GM10266 (cell line): ENCODE data around the gene CCNO.

ENCODE experiments used
- DNase-seq: peaks from one replicate; pipeline ENCODE4 v3.0.0; 2012; ENCODE audit errors: extremely low spot score
- TF ChIP-seq, protein P1 (sequence below): IDR thresholded peaks from 2 replicates; pipeline ENCODE4 v1.5.1; 2012; ENCODE audit warnings: mild to moderate bottlenecking, low read depth; ENCODE audit not compliant: control insufficient read depth, insufficient read depth; ENCODE audit errors: missing control alignments

CCNO gene

DNA sequence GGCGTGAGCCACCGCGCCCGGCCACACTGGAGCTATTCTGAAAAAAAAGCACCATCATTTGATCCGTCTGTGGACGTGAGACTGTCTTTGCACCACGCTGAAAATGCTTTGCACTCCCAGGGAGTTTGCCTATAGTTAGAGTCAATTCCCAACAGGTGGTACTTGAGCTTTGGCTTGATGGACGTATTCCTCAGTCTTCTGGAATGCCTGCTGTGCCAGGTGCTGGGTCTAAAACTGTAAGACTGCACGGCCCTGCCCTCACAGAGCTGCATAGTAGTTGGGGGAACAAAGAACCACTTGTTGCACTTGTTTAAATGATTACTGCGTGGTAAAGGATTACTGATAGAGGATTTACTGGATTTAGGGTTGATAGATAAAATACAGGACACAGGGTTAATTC lies 3.4 kb upstream of the CCNO start:
- TF ChIP-seq, protein P1, sequence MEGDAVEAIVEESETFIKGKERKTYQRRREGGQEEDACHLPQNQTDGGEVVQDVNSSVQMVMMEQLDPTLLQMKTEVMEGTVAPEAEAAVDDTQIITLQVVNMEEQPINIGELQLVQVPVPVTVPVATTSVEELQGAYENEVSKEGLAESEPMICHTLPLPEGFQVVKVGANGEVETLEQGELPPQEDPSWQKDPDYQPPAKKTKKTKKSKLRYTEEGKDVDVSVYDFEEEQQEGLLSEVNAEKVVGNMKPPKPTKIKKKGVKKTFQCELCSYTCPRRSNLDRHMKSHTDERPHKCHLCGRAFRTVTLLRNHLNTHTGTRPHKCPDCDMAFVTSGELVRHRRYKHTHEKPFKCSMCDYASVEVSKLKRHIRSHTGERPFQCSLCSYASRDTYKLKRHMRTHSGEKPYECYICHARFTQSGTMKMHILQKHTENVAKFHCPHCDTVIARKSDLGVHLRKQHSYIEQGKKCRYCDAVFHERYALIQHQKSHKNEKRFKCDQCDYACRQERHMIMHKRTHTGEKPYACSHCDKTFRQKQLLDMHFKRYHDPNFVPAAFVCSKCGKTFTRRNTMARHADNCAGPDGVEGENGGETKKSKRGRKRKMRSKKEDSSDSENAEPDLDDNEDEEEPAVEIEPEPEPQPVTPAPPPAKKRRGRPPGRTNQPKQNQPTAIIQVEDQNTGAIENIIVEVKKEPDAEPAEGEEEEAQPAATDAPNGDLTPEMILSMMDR: no peak
- DNase-seq: no peak

DNA sequence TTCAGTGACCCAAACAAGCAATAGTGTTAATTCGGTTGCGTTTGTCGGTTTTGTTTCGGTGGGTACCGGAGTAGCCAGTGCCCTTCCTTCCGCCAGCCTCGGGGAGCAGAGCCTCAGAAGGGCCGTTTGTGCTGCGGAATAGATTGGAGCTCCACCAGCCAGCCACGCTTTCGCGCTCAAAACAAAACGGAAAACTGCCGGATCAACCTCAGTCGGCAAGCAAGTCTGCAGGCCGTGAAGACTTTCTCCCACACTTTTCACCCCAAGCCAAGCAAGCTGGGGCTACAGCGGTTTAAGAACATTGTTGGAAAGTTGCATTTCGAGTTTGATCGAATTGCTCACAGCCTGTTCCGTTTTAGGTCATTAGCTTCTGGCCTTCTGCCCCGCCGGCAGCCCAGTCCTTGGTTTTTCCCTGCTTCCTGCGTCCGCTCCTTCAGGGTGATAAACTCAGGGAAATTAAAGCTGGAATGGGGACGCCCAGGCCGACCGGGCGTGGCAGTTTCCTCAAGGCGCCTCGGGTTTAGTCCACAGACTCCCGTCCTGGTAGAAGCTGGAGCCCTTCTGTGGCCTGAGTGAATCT lies 803 bp upstream of the CCNO start:
- DNase-seq: peak; percentile 20
- TF ChIP-seq, protein P1: no peak

DNA sequence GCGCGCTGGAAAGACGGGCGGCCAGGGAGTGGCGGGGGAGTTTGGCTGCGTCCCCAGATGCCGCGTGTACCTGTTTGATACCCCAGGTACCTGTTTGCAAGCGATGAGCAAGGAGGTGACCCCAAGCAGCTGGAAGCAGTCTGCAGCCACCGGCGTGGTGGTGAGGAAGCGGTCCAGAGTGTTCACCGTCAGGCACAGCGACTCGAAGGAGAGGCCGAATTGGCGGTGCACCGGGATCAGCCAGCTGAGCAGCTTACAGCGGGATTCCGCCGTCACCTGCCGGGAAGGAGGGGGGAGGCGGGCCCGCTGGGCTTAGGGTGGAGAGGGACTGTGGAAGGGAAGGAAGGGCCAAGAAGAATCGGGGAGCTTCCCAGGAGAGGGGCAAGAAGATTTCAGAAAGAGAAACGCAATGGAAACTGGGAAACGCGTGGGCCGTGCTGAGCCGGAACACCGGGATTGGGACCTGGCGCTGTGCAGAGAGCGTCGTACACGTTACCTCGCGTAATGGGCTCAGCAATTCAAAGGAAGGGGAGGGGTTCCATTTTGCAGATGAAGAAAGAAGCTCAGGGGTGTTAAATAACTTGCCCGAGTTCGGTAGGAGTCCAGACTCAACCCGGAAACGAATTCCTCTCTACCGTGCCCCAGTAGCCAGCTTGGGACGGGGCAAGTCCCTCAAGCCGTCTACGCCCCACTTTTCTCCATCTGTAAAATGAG lies 980 bp downstream of the CCNO start:
- peak; percentile 23 for DNase-seq
- TF ChIP-seq, protein P1: no peak

DNA sequence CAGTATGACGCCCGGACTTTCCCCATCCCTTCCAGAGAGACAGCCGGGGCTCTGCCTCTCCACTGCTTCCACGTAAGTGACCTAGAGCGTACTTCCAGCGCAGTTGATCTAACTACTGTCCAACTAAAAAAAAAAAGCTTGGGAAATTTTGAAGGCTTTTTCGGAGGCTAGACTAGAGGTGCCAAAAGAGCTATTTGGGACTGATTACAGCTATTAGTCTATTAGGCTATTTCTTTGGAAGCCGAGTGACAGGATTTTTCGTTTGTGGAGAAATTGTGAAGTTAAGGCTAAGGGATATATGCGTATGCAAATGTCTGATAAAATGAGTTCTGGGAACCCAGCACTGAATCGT lies 1.5 kb downstream of the CCNO start:
- TF ChIP-seq, protein P1: no peak
- no peak for DNase-seq

DNA sequence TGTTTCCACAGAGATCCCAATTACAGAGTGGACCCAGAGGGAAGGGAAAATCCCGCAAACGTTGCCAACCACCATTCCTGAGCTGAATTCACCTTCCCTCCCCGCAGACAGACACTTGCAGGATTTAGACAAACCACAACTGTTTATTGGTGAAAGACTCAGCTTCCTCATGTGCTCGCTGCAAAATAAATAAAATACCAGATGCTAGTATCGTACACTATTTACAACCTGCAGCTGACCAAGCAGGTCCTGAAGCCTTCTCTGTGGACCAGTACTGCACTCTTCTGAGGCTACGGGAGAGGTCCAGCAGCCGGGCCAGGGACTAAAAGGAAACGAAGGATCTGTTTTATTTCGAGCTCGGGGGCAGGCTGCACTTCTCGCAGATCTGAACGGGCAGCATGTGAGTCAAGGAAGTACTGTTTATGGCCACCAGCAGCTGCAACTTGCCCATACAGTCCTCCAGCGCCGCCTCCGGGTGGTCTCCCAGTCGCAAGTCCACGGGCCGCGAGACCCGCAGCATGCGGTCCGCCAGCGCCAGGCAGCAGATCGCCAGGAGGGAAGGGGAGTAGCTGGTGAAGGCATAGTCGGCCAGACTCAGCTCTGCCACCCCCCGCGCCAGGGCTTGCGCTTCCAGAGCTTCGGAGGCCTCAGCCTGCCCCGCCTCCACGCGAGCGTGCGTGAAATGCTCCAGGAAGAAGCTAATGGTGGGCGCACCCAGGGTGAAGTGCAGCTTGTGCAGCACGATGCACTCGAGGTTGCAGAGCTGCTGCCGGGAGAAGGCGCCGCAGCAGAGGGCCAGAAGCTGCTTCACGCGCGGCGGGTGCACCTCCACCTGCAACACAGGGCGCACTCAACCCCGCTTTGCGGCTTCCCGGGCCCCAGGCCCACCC lies 2.1 kb downstream of the CCNO start:
- peak; percentile 43 for DNase-seq
- TF ChIP-seq, protein P1: no peak

DNA sequence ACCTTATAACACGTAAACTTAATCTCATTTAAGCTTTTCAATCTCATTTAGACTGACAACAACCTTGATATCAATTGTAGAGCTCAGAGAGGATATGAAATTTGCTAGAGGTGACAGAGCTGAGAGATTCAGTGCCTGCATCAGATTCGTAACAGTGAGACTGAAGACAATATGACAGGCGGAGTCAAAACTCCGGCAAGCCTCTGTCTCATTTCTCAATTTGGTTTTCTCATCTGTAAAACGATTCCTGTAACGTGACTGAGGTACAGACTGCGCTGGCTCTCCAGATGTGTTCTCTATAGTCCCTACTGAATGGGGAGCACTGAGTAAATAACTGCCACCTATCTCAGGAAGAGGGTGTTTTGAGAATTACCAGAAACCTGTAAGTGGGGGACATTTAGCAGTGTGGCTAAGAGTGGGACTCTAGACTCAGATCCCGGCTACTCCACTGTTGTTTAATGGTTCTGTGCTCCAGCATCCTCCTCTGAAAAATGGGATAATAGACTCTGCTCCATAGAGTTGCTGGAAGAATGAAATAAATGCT lies 3.2 kb downstream of the CCNO start:
- DNase-seq: peak; percentile 27
- TF ChIP-seq, protein P1: no peak
